Stomach (tissue), 9 donors: ENCODE results near the gene ZDHHC1. TPM values are rescaled to one million over a fixed set of nuclear protein-coding genes. Genes with fewer than 3 reads are reported as not detected.
A peak's percentile ranks its signal among the peaks of the same experiment; 100 is the strongest.

Source experiments
- DNase-seq, 2 donors: peaks; one replicate each; pipeline versions ENCODE4 v3.0.0 to v3.0.0-alpha.2; 2013 to 2019
- H3K27ac ChIP-seq, 5 donors: fragments of 200-600 bp in 4 of 5; sonication (generic) in 4 of 5; one replicate each; pipeline ENCODE4 v1.5.1; 2013 to 2019; ENCODE audit warnings: mild to moderate bottlenecking in 1 of 5, moderate library complexity in 1 of 5
- H3K27me3 ChIP-seq, 3 donors: fragments of 200-600 bp; sonication (generic); one replicate each; pipeline ENCODE4 v1.5.1; 2017 to 2019; ENCODE audit warnings: mixed run types in 1 of 3
- H3K36me3 ChIP-seq, 4 donors: fragments of 200-600 bp; sonication (generic); 1 replicate in 3 of 4; 2 replicates in 1 of 4; pipeline ENCODE4 v1.5.1; 2016 to 2019
- H3K4me1 ChIP-seq, 4 donors: fragments of 200-600 bp; sonication (generic); one replicate each; pipeline ENCODE4 v1.5.1; 2016 to 2019
- H3K4me3 ChIP-seq, 4 donors: fragments of 200-600 bp; sonication (generic) in 3 of 4; one replicate each; pipeline ENCODE4 v1.5.1; 2016 to 2019; ENCODE audit warnings: mild to moderate bottlenecking in 1 of 4
- H3K9me3 ChIP-seq, 4 donors: fragments of 200-600 bp; sonication (generic); one replicate each; pipeline ENCODE4 v1.5.1; 2016 to 2019
- EP300 ChIP-seq: sonication (generic); formaldehyde crosslinking; IDR thresholded peaks from one replicate; pipeline ENCODE4 v1.6.1; 2017; ENCODE audit warnings: antibody characterized with exemption
- POLR2A ChIP-seq, 4 donors: fragments of 450-650 bp; IDR thresholded peaks; one replicate each; pipeline ENCODE4 v1.6.1; 2016; ENCODE audit warnings: antibody characterized with exemption in 4 of 4, control low read depth in 2 of 4, mild to moderate bottlenecking in 1 of 4, moderate library complexity in 1 of 4
- POLR2AphosphoS5 ChIP-seq, 3 donors: sonication (generic); formaldehyde crosslinking; IDR thresholded peaks; one replicate each; pipeline ENCODE4 v1.6.1; 2016; ENCODE audit warnings: antibody characterized with exemption in 3 of 3
- WGBS, 5 donors: extraction: QIAGEN DNeasy Blood & Tissue Kit in 3 of 5; methylation state at CpG; one replicate each; pipeline versions ENCODE4 v1.1.5 to v1.1.7; 2013 to 2018; 5-methylcytosine and 5-hydroxymethylcytosine counted together
- intact Hi-C: fragments of 100-400 bp; cut with DNase I; formaldehyde crosslinking; loops from one replicate; pipeline ENCODE4 v1.15.1; 2023; ENCODE audit warnings: low total_unique reads
- polyA plus RNA-seq, 3 donors: library from polyadenylated mRNA; stranded (reverse); fragments of 200-250 nt; gene quantifications; one replicate each; pipeline ENCODE4 v1.2.3, GENCODE V29; 2013
- total RNA-seq, 5 donors: library from RNA; depleted of rRNA; stranded (reverse); fragments of >200 nt; gene quantifications; one replicate each; pipeline versions ENCODE4 v1.1.0 to v1.2.3, GENCODE V29; 2014 to 2016
- TF ChIP-seq, protein P1 (sequence below), 7 experiments: fragments of 450-650 bp in 4 of 7; fragments of 200-600 bp in 3 of 7; sonication (generic) in 3 of 7; IDR thresholded peaks; one replicate each; pipeline ENCODE4 v1.5.1; 2016 to 2019; ENCODE audit warnings: antibody characterized with exemption in 7 of 7, control low read depth in 2 of 7, mild to moderate bottlenecking in 1 of 7
- donor health status: healthy with polysubstance abuse.
- donor health status: Bipolar disorder and iron deficiency.
- donor health status: healthy.

Gene ZDHHC1
- total and polyA plus RNA-seq, 8 donors, result 2.0 to 33.6 (median 6.1) TPM; not detected in 1

DNA sequence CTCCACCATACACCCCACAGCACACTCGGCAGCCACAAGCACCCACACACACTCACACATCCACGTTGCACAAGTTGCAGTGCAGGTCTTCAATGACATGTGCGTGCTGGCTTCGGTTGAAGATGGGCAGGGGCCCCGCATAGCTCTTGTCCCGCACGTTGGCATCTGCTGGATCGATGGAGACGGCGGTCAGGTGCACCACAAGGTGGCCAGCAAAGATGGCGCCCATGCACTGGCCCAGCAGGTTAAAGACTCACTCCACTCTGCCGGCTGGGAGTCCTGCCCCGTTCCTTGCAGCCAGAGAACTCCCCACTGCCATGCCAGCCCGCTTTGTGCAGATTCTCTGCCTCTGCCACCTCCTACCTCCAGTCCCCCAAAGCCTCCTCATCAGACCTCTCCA is 15.4 kb downstream of the ZDHHC1 start:
- intact Hi-C loops, result loop anchor here (10.0 kb wide), 1 partner anchor 136 kb away; no protein-coding TSS in a partner anchor
- TF ChIP-seq EP300 (no peak), POLR2AphosphoS5 (IDR thresholded peaks at IDR 0.05) (no peak), POLR2A (IDR thresholded peaks at IDR 0.05) (no peak)
- TF ChIP-seq, protein P1, sequence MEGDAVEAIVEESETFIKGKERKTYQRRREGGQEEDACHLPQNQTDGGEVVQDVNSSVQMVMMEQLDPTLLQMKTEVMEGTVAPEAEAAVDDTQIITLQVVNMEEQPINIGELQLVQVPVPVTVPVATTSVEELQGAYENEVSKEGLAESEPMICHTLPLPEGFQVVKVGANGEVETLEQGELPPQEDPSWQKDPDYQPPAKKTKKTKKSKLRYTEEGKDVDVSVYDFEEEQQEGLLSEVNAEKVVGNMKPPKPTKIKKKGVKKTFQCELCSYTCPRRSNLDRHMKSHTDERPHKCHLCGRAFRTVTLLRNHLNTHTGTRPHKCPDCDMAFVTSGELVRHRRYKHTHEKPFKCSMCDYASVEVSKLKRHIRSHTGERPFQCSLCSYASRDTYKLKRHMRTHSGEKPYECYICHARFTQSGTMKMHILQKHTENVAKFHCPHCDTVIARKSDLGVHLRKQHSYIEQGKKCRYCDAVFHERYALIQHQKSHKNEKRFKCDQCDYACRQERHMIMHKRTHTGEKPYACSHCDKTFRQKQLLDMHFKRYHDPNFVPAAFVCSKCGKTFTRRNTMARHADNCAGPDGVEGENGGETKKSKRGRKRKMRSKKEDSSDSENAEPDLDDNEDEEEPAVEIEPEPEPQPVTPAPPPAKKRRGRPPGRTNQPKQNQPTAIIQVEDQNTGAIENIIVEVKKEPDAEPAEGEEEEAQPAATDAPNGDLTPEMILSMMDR (IDR thresholded peaks at IDR 0.05), result no peak
- DNase-seq, result no peak
- WGBS, 5 donors, result 93 to 99% (median 97%) methylated on average over 12 to 14 of the region's 14 CpGs
- Histone ChIP-seq H3K4me1 (peaks cover 24 to 59% (median 52%) of the 10 kb centered on the region in 4 donors), H3K27me3 (peaks cover 0 to 5% (median 0%) of the 10 kb centered on the region in 3 donors), H3K27ac (no peak overlapping the region), H3K4me3 (no peak overlapping the region), H3K36me3 (no peaks in the 10 kb centered on the region), H3K9me3 (no peaks in the 10 kb centered on the region)

DNA sequence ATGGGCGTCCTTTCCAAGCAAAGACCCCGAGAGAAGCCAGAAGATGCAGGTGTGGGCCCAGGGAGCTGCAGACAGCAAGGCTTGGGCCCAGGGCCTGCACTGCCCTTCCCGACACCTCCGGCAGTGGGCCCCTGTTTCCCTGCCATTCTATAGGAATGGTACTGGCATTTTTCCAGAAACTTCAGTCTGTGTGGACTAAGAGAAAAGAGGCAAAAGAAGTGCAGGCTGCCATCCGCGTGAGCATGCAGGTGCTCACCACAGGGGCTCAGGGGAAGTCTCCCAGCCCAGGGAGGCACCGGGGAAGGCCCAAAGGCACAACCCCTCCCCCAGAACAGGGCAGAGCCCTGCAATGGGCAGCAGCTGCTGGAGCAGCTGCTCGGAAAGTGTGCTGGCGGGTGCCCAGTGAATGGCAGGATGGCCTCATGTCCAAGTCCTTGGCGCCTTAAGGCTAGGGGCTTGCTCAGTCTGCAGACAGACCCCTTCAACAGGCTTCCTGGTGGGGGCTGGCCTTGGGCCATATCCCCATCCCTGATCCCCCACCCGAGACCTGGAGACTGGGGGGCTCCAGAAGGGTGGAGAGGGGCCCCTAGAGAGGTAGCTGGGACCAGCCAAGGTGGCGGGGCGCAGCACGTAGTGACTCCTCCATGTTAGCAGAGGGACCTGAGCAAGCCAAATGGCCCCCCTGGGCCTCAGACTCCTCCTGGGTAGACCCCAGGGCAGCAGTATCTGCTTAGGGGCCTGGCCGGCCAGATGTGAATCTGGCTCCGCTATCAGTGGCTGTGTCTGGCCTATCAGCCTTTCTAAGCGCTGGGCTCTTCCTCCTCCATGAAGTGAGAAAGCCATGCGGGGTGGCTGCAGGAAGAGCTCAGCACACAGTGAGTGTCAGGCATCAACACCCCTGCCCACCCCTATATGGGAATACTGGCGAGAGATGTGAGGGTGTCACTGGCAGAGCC is 16.2 kb downstream of the ZDHHC1 start:
- WGBS, 5 donors, result 69 to 76% (median 72%) methylated on average over 17 to 19 of the region's 19 CpGs
- Histone ChIP-seq H3K27me3 (peaks cover 0 to 12% (median 0%) of the 10 kb centered on the region in 3 donors), H3K4me1 (peaks cover 31 to 63% (median 55%) of the 10 kb centered on the region in 4 donors), H3K36me3 (no peaks in the 10 kb centered on the region), H3K9me3 (no peaks in the 10 kb centered on the region), H3K27ac (no peak overlapping the region), H3K4me3 (no peak overlapping the region)
- peak in 1 of 2 donors; percentile 55 for DNase-seq
- TF ChIP-seq, protein P1 (IDR thresholded peaks at IDR 0.05), result peak in 1 of 7 experiments; percentile 22
- TF ChIP-seq POLR2A (IDR thresholded peaks at IDR 0.05) (no peak), EP300 (no peak), POLR2AphosphoS5 (IDR thresholded peaks at IDR 0.05) (no peak)
- intact Hi-C loops, result loop anchor here (10.0 kb wide), 1 partner anchor 135 kb away; no protein-coding TSS in a partner anchor

DNA sequence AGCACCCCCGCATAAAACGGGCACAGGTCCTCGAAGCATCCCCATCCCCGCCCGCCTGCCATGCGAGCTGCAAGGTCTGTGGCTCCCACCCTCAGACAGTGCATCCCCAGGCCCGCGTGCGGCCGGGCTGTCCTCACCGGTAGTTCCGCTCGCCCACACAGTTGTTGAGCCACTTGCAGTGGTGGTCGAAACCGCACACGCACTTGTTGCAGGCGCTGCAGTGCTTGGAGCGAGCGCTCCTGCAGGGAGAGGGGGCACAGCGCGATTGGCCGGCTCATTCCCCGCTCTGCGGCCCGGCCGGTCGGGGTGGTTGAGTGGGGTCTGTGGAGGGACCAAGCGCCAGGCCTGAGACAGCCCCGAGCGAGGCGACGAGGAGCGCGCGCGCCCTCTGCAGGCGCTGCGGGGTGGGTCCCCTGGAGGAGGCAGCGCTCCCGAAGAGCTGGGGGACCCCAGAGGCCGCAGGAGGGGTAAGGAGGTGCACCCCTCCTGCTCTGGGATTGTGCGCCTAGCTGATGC is 17.0 kb downstream of the ZDHHC1 start:
- 5 to 34% (median 30%) methylated on average over 14 to 42 of the region's 42 CpGs for WGBS, 5 donors
- H3K27ac ChIP-seq, result no peak overlapping the region
- TF ChIP-seq EP300 (no peak), POLR2AphosphoS5 (IDR thresholded peaks at IDR 0.05) (no peak)
- TF ChIP-seq, protein P1 (IDR thresholded peaks at IDR 0.05), result peak in 5 of 7 experiments; percentile 66 to 73 (median 72)

DNA sequence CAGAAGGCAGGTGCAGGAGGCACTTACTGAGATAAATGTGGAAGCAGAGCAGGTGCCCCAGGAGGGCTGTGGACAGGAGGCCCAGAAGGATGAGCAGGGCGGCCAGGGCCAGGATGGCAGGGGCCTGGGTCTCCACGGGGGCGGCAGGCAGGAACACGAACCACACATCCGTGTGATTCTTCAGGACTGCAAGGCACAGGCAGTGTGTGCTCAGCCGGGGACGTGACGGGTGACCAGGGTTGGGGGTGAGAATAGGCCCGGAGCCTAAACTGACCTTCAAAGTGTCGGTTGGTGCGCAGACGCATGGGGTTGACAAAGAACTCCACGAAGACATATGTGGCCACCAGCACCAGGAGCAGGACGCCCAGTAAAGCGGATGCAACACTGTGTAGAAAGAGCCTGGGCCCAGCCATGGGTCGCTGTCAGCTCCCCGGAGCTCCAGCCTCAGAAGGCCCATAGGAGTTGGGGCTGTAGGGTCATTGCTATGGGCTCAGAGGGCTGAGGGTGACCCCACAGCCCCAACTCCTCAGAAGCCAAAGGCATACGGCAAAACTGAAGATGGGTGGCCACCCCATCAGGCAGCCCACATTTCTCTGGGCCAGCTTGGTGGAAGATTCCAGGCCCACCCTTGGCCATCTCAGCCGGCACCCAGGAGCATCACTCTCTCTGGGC is 17.6 kb downstream of the ZDHHC1 start:
- H3K27me3 ChIP-seq, result peaks cover 0 to 25% (median 0%) of the 10 kb centered on the region in 3 donors
- TF ChIP-seq EP300, result no peak
- TF ChIP-seq, protein P1 (IDR thresholded peaks at IDR 0.05), result no peak
- no peaks in the 10 kb centered on the region for H3K36me3 ChIP-seq
- intact Hi-C loops, result no loop called here
- no peak overlapping the region for H3K27ac ChIP-seq
- H3K4me3 ChIP-seq, result no peak overlapping the region
- 89 to 100% (median 93%) methylated on average over 8 to 19 of the region's 19 CpGs for WGBS, 5 donors
- peaks cover 30 to 63% (median 54%) of the 10 kb centered on the region in 4 donors for H3K4me1 ChIP-seq
- no peaks in the 10 kb centered on the region for H3K9me3 ChIP-seq
- no peak for DNase-seq

More for the DNA sequence above, 17.0 kb downstream of the ZDHHC1 start:
- no peaks in the 10 kb centered on the region for H3K9me3 ChIP-seq
- DNase-seq, result peak; percentile 57 to 88
- no peaks in the 10 kb centered on the region for H3K36me3 ChIP-seq
- peaks cover 0 to 19% (median 0%) of the 10 kb centered on the region in 3 donors for H3K27me3 ChIP-seq
- H3K4me1 ChIP-seq, result peaks cover 29 to 63% (median 54%) of the 10 kb centered on the region in 4 donors
- intact Hi-C loops, result no loop called here
- H3K4me3 ChIP-seq, result peak overlapping the region in 1 of 4 donors; percentile 11
